ENCODE measurements around the gene RBM46.

- peak in 4 of 6 experiments; percentile 48 to 84 (median 81) for TF ChIP-seq CTCF (IDR thresholded peaks at IDR 0.05)
- TF ChIP-seq POLR2A (IDR thresholded peaks at IDR 0.05), result no peak
These were observed 26.1 kb downstream of the RBM46 start for GRCh38 chr4:154807042-154807630.
